ENCODE data around the gene EFNA4. TPM values are rescaled to one million over a fixed set of nuclear protein-coding genes. Genes with fewer than 3 reads are reported as not detected.

EFNA4 gene
- total and polyA plus RNA-seq, 9 of the 15 experiments (the other 6 are each of a cell fraction or from before 2014, with no cell fraction given): 0.68 to 7.4 (median 6.1) TPM

GRCh38 chr1:155083865-155084721 lies 20.6 kb downstream of the EFNA4 start (continued):
- no peak for TF ChIP-seq ZNF717 (CRISPR knock-in tag; IDR thresholded peaks at IDR 0.05)
- TF ChIP-seq ADNP (tag; IDR thresholded peaks at IDR 0.05): no peak
- TF ChIP-seq KHSRP (IDR thresholded peaks at IDR 0.05): no peak
- TF ChIP-seq BDP1 (IDR thresholded peaks at IDR 0.05; ENCODE audit: insufficient read depth, insufficient read length): no peak
- TF ChIP-seq MITF (IDR thresholded peaks at IDR 0.05): 0 out of 2 replicates have a peak, but pooled peaks have one; percentile 9
- no peak for TF ChIP-seq HIVEP1 (CRISPR knock-in tag; IDR thresholded peaks at IDR 0.05)
- TF ChIP-seq NR1H2 (CRISPR knock-in tag; IDR thresholded peaks at IDR 0.05): peak; percentile 78; the same call in 1 of the 2 replicates
- TF ChIP-seq NFYB (IDR thresholded peaks at IDR 0.05; ENCODE audit: extremely low read depth, insufficient read length): no peak
- no peak for TF ChIP-seq USF2 (CRISPR knock-in tag; IDR thresholded peaks at IDR 0.05)
- TF ChIP-seq XRCC3 (IDR thresholded peaks at IDR 0.05): no peak
- TF ChIP-seq CTCFL (IDR thresholded peaks at IDR 0.05; ENCODE audit: borderline replicate concordance, insufficient read depth, low read depth, low read length, poor library complexity, severe bottlenecking): no peak
- TF ChIP-seq ZNF12 (CRISPR knock-in tag; IDR thresholded peaks at IDR 0.05): no peak
- TF ChIP-seq NONO (IDR thresholded peaks at IDR 0.05; ENCODE audit: low read depth in 2 of 2, low read length in 1 of 2): no peak
- TF ChIP-seq MLX (CRISPR knock-in tag; conservative IDR thresholded peaks at IDR 0.05): no peak
- TF ChIP-seq CREM (IDR thresholded peaks at IDR 0.05; ENCODE audit: low read depth): no peak

All from K562 (cell line).